GM21528 (cell line): ENCODE measurements around the gene TMEM131L.
"Not testable (repeated sequence)": the region's sequence is repeated elsewhere in the genome, so short reads cannot be mapped to it uniquely, and the experiment has no call there.

Experiments used
- ATAC-seq: cut with Tn5 transposase; IDR thresholded peaks from one replicate; pipeline ENCODE4 v1.9.1; 2021; ENCODE audit warnings: mild to moderate bottlenecking, moderate library complexity; ENCODE audit not compliant: unreplicated experiment, low FRiP score

The TMEM131L gene

DNA sequence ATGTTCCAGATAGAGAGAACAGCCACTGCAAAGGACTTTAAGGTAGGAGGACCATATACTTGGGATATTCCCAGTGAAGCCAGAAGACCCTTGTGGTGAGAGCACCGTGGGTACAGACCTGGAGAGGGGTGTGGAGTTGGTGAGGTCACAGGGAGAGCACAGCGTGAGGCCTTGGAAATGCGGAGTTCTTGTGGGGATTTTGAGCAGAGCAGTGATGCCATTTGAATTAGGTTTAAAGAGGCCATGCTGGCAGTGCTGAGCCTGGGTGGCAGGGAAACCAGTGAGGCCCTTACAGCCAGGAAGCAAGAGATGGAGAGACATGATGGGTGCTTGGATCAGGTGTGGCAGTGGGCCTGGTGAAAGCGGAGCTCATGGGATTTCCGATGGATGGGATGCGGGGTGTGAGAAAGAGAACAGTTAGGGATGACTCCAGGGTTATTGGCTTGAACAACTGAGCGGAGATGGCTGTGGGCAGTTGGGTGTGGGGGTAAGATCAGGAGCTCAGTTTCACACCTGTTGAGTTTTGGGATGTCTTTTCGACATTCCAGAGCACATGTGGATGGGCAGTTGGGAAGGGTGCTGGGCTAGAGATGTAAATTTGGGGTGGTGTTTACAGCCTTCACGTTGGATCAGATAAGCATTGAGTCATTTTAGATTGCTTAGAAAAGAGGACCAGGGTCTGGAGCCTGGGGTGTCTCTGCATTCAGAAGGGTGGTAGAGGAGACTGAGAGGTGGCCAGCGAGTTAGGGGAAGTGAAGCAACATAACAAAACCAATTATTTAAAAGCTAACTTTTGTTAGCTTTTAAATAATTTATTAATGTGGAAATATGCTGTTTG lies 68.9 kb downstream of the TMEM131L start:
- ATAC-seq = no peak

DNA sequence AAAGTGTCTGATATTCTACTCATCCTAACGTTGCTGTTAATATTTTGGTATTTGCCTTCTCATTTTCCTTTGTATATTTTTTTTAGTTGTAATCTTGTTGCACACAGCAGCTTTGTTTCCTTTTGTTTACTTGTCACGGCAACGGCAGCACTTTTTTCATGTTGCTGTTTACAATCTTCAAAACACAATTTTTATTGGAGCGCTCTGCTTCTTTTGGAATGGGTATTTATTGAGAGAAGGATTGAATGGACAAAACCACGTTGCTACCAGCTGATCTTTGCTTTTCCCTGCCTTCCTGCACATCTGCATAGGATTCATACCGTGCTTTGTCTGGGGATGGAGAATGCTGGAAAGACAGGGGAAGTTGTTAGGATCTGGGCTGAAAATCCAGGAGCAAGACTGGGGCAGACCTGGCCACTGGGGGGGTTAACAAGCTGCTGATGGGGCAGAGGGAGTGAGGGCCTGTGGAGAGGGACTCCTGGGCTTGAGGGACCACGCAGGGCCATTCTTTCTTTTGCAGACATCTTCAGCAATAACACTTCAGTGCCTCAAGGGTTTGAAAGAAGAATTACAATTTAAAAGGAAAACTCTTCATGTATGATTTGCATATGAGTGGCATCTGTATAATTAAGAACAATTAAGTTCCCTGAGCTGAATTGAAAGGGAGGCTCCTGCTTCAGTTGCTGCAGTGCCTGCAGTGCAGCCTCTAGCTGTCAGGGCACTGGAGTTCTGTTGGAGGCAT lies 69.8 kb downstream of the TMEM131L start:
- no peak for ATAC-seq

DNA sequence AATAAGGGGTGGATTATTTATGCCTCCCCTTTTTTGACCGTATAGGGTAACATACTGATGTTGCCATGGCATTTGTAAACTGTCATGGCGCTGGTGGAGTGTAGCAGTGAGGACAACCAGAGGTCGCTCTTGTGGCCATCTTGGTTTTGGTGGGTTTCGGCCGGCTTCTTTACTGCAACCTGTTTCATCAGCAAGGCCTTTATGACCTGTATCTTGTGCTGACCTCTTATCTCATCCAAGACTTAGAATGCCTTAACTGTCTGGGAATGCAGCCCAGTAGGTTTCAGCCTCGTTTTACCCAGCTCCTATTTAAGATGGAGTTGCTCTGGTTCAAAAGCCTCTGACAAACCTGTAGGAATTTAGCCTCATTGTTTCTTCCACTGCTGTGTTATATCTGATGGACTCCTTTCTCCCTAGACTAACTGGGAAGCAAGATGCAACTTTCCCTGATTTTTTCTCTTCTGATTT lies 71.4 kb downstream of the TMEM131L start:
- no peak for ATAC-seq

- no peak for ATAC-seq
These were observed 72.6 kb downstream of the TMEM131L start for GRCh38 chr4:153538487-153539357.

GRCh38 chr4:153539422-153539821 lies 73.3 kb downstream of the TMEM131L start:
- no peak for ATAC-seq

- ATAC-seq = no peak
These were observed 75.4 kb downstream of the TMEM131L start for GRCh38 chr4:153541456-153542096.

- ATAC-seq = no peak
These were observed 76.0 kb downstream of the TMEM131L start for GRCh38 chr4:153542131-153542530.

- no peak for ATAC-seq
These were observed 76.7 kb downstream of the TMEM131L start for GRCh38 chr4:153542834-153543233.

DNA sequence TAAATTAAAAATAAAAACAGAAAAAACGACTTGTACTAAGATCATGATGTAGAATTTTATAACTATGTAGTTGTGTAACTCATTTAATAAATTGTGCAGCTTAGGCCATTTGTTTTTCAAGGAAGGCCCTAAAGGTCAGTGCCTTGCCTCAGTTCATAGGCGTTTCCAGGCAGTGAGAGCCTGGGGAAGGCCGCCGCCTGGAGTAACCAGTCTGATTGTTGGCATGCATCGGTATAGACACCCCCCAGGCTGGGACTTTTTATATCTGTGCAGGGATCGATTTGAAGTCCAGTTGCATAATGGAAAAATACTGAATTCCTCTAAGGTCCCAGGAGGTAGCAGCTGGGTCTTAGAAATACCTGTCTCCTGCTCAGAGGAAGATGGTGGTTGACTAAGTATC lies 77.2 kb downstream of the TMEM131L start:
- ATAC-seq = no peak

GRCh38 chr4:153545822-153546221 lies 79.7 kb downstream of the TMEM131L start:
- ATAC-seq = no peak

DNA sequence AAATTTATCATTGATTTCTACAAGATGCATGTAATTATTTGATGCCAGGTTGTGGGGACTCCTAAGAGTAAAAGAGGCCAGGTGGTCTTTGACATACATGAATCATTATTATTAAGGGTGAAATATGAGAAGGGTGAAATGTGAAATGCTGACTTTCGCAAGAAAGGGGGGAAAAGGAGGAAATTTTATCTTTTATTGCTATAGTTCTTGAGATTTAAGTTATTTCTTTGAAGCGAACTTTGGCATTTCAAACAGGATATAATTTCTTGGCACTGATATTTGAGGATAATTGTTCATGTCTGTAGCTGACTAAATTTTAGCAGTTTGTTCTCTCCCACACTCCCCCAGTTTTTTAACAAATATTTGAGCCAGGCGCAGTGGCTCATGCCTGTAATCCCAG lies 80.1 kb downstream of the TMEM131L start:
- ATAC-seq = no peak

DNA sequence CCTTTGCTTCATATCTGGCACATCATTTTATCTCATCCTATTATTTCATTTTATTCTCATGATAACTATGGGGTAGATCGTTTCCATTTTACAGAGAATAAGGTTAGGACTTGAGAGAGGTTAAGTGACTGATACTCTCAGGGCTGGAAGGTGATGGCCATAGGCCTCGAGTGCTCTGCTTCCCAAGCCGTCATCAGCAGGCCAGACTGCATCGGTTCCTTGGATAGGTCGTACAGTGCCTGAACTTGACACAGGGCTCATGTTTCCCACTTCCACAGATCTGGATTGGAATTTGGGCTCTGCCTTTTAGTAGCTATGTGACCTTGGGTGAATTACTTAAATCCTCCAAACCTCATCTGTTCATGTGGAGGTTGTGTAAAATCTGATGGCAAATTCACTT lies 81.4 kb downstream of the TMEM131L start:
- ATAC-seq = no peak

DNA sequence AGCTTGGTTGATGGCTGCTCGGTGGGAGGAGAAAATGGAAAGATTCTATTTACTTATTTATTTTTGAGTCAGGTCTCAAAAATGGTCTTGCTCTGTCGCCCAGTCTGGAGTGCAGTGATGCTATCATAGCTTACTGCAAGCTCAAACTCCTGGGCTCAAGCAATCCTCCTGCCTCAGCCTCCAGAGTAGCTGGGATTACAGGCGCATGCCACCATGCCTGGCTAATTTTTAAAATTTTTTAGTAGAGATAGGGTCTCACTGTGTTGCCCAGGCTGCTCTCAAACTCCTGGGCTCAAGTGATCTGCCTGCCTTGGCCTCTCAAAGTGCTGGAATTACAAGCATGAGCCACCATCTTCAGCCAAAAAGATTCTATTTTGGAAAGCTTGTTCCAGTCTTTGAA lies 82.7 kb downstream of the TMEM131L start:
- not testable (repeated sequence) for ATAC-seq

DNA sequence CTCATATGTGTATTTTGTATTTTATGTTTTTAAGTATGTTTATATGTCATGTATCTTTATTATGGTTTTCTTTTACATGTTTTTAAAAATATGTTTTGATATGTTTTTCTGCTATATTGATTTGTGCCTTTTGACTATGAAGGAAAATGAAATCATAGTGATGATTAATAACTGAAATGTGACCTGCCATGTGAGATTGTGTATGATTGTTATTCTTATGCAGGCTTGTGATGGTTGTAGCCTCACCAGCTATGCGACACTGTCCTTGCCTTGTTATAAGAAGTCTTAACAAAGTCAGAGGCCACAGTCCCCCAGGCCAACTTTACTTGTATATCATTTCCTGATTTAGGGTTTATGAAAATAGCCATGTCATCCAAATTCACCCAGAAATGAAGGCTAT lies 83.2 kb downstream of the TMEM131L start:
- no peak for ATAC-seq

GRCh38 chr4:153553155-153553818 lies 87.1 kb downstream of the TMEM131L start:
- no peak for ATAC-seq

DNA sequence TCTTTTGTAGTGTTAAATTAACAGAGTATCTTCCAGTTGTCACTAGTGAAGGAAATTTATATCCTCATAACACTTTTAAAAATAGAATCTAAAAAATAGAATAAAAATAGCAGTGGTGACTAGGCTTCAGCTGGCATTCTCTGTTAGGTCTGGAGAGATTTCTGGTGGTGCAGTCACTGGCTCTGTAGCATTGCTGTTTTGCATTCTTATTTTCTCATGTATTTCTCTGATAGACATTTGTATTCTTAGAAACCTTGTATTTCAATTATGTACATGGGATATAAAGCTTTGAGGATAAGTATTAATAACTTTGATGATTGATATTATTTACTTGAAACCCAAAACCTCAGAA lies 87.6 kb downstream of the TMEM131L start:
- ATAC-seq = no peak

DNA sequence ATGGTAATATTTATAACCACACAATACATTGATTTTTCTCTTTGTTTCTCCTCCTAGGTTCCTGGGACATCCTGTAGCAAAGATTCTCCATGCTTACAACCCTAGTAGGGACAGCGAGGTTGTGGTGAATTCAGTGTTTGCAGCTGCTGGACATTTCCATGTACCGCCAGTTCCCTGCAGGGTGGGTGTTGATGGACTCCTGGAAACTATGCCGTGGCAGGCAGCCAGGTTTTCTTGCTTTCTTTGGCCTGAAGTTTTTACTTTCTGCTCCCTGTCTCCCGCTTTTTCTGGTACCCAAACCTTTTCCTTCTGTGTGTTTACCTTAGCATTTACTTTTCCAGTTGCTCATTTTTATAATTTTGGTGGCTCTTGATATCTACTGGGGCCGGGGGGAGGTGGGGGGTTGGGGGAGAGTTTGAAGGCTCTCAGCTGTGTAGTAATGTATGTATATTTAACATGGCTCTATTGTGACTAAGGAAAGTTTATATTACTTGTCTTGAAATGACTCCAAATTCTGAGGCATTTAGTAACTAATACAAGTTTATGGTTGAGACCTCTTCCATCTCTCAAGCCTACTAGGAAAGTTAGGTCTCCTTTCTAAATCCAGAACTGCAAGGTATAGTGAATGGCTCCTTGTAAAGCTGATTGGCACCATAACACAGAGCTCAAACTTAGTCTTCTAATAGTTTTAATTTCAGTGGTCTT lies 89.7 kb downstream of the TMEM131L start:
- ATAC-seq = no peak

- ATAC-seq = no peak
These were observed 90.3 kb downstream of the TMEM131L start for GRCh38 chr4:153556435-153556815.

GRCh38 chr4:153560908-153561307 lies 94.7 kb downstream of the TMEM131L start:
- ATAC-seq = no peak
